Measurements from ENCODE around the gene WNK2.

The WNK2 gene

DNA sequence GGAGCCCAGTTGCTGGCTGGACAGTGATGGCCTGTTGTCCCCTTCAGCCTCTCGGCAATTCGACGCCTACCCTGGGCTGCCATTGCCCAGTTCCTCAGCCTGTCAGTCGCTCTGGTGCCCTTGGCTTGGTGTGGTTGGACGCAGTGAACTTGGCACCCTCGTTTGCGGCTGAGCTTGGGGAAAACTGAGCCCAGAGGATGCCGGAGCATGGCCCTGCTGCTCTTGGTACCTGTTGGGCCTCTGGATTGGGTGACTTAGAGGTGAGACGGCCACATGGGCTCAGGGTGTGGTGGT lies 16.5 kb downstream of the WNK2 start:
- no peak for DNase-seq (ENCODE audit: low spot score)

DNA sequence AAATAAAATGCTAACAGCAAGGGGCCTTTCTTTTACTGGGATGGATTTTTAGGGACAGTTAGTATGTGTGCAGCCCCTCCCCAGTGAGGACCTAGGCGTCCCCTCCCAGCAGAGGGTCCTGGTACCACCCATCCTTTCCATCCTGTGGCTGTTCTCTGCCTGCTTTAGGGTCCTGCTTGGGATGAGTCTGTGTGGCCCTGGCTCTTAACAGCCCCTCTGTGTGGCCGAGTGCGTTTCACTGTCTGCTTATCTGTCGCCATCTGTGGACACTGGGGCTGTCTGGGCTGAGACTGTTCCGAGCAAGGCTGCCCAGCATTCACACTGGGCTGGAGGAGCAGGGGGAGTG lies 17.0 kb downstream of the WNK2 start:
- no peak for DNase-seq (ENCODE audit: low spot score)

DNA sequence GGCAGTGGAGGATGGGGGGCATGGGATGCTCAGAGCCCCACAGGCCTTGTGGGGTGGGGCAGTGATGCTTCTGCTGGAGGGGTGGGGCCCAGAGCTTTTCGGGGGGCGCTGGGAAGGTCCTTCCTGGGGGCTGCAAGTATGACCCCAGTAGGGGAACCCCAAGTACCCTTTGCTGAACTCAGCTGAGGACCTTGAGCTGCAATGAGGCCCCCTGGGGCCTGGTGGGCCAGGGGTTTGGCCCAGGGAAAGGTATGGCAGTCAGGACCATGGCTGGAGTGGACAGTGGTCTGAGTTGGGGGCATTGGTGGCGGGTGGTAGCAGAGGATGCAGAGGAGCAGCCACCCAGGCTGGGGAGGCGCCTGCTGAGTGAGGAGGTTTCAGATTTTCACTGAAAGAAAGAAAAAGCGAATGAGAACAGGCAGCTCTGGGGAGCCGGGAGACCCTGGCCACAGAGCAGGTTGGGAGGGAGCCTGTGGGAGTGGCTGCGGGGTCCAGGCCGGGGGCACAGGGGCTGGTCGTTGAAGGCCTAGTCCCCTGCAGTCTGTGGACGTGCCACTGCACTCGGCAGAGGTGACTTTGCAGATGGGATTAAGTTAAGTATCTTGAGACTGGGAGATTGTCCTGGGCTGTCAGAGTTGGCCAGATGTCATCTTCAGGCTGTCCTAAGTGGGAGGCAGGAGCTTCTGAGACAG lies 19.2 kb downstream of the WNK2 start:
- DNase-seq (ENCODE audit: low spot score) = no peak

DNA sequence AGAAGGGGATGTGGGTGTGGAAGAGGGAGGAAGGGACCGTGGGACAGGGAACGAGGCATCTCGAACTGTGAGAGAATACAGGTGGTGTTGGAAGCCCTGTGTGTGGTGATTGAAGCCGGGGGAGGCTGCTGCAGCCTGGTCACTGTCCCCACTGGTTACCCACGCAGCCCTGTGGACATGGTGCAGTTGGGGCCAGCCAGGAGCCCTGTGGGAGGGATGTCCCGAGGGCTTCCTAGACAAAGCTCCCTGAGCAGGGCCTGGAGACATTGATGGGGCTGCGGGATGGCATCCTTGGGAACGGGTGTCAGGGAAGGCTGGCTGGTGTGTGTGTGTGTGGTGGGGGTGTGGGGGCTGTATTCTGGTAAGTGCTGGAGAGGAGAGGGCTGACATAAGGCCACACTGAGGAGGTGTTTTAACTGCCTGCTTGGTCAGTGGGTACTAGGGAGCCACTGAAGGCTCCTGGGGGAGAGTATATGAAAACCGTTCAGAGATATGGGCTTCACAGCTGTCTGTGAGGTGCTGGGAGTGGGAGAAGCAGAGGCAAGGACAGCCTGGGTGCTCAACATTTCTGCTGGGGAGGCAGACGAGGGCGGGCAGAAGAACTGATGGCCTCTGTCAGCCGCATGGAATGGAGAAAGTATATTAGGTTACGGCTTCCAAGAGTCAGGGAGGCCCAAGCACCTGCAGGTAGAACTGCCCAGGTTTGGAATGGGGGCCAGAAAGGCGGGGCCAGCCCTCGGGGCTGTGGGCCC lies 20.0 kb downstream of the WNK2 start:
- DNase-seq (ENCODE audit: low spot score) = no peak

DNA sequence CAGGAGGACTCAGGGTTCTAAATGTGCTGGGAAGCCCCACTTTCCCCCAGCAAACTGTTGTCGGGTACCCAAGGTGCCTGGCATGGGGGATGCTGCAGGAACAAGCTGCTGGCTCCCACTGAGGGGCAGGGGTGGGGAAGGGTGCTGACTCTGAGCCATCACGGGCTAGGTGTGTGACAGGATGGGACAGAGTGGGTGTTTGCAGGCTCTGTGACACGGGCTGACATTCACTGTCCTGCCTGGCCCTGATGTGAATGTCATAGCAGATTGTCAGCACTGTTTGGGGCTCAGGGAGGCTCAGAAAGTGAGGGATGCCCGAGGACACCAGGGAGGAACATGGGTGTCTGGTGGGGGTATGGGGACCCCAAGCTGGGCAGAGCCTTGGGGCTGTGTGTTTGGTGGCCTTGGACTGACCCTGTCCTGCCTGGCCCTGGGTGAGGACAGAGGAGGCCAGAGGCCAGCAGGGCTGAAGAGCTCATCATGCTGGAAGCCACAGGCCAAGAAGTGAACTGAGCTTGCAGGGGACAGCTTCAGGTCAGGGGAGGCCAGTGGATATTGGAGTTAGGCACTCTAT lies 20.6 kb downstream of the WNK2 start:
- no peak for DNase-seq (ENCODE audit: low spot score)

DNA sequence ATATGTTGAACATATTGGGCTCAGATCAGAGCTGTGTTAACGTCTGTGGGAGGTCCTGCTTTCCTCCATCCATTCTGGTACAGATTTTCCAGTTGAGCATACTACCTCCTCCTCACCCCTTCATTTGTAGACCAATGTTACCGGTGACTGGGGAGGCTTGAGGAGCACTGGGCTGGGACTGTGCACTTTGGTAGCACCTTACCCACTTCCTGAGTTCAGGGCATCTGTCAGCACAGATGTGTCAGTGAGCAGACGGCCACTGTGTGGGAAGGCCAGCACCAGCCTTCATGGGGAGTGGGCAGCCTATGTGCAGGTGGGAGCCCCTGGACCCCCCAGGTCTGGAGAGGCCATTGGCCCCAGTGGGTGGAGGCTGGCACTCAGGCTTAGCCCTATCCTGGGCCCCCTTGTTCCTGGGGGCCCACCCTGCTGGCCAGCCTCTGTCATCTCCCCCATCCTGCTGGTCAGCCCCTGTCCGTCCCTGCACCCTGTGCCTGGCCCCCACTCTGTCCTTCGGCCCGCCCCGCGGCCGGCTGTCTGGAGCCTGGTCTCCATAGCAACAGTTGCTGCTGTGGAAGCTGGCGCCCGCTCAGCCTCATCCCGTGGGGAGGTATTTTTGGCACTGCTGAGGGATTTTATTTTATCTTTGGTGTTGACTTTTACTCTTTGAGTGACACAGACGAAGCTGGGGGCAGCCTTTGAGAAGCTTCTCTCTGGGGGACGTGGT lies 21.3 kb downstream of the WNK2 start:
- DNase-seq (ENCODE audit: low spot score) = no peak

DNA sequence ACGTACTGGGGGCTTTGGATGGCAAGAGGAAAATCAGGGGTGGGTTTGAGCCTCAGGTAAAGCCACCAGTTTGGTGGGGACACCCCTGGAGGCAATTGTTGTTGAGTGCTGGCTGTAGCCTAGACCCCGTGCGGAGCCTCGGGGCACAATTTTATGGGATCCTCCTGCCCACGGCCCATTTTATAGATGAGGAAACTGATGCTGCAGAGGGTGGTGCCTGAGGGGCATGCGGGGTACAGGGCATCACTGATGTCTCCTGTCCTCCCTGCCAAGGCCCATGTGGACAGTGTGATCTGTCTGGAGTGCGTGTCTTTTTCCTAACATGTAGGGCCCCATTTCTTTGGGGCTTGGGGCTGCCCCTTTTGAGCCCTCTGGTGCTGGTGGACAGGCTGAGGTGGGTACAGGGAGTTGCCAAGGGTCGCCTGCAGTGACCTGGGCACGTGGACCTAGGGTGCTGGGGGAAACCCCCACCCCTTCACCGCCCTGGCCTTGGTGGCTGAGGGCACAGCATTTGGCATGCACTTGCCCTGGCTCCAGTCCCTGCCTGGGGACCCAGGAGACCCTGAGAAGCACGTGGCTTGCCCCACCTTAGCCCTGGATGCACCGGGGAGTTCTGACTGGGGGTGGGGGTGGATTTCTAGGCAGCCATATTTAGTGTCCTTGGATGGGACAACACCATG lies 22.1 kb downstream of the WNK2 start:
- no peak for DNase-seq (ENCODE audit: low spot score)

DNA sequence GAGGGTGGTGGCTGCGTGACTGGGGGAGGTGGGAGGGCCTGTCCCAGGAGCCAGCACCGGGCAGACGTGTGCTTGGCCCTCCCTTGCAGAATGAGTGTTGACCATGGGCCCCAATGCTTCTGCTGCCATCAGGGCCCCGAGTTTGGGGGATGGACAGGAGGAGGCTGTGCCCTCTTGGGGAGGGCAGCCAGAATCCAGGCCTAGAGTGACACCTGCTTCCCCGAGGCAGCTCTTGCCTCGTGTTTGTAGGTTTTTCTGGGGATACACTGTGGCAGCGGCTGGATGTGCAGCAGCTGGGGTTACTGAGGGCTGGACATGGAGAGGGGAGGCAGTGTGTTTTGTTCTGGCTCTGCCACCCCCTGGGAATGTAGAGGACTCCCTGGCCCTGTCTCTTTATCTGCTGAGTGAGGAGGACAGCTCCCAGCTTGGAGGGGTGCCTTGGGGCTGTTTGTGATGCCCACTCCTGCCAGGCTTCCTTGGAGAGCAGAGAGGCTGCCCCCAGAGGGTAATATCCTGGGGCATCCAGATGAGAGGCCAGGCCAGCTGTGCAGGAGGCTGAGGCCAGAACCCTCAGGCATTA lies 22.7 kb downstream of the WNK2 start:
- DNase-seq (ENCODE audit: low spot score) = no peak

DNA sequence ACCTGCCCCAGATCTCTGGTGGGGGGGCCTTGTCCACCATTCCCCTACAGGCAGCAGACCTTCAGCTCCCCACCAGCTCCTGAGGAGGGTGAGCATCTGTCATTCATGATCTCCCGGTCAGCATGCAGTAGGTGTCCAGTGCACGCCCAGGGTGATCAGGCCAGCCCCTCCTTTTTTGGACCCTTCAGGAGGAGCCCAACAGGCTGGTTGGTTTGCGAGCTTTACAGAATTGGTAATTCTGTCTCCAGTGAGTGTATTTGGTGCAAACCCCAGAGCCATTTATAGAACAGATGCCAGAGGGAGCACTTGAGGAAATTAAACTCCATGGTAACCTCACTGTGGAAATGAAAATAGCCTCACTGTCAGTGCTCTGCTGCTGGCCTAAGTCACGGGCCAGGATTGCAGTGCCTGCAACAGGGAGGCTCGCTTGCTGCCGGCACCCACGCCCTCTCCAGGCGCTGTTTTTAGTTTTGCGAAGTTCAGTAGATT lies 23.4 kb downstream of the WNK2 start:
- DNase-seq (ENCODE audit: low spot score) = no peak

DNA sequence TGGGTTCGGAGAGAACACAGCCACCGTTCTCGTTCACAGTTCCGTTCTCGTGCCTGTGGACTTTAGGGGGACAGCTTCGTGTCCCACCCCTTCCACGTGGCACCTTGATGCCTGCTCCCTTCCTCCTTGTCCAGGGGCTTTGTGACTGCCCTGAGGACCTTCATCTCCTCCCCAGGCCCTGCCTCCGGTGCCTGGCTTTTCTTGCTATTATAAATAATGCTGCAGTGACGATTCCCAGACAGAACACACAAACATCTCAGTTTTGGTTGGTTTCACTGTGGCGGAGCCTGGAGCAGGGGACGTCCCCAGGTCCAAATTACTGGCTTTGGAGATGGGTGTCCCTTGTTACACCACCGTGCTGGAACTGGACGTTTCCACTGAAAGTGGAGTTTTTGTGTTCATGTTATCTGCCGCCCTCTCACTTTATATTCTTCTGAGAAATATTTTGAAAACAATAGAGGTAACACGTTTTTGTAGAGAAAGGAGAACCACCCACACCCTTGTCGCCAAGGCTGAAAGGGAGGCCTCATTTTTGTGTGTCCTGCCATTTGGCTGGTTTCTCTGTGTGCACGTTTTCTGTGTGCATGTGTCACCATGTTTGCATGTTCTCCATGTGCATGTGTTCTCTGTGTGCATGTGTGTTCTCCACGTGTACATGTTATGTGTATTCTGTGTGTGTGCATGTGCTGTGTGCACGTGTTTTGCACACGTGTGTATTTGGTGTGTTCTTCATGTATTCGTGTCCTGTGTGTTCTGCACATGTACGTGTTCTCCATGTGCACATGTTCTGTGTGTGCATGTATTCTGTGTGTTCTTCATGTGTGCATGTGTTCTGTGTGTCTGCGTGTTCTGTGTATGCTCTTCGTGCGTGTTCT lies 24.2 kb downstream of the WNK2 start:
- no peak for DNase-seq (ENCODE audit: low spot score)

DNA sequence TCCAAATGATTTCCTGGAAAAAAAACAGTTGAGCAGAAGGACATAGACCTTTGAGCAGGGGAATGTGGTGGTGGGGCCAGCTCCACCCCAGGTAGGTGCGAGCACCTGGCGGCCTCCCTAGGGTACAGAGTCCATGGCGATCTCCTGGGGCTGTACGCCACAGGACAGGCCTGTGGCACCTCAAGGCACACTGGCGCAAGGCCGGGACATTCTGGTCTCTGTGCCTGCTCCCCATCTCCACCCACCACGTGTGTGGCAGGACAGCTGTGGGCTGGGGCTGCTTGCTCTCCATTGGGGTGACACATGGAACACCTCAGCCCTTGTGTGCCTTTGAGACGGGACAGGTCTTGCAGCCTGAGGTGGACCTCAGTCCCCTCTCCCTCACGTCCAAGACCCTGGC lies 25.2 kb downstream of the WNK2 start:
- no peak for DNase-seq (ENCODE audit: low spot score)

DNA sequence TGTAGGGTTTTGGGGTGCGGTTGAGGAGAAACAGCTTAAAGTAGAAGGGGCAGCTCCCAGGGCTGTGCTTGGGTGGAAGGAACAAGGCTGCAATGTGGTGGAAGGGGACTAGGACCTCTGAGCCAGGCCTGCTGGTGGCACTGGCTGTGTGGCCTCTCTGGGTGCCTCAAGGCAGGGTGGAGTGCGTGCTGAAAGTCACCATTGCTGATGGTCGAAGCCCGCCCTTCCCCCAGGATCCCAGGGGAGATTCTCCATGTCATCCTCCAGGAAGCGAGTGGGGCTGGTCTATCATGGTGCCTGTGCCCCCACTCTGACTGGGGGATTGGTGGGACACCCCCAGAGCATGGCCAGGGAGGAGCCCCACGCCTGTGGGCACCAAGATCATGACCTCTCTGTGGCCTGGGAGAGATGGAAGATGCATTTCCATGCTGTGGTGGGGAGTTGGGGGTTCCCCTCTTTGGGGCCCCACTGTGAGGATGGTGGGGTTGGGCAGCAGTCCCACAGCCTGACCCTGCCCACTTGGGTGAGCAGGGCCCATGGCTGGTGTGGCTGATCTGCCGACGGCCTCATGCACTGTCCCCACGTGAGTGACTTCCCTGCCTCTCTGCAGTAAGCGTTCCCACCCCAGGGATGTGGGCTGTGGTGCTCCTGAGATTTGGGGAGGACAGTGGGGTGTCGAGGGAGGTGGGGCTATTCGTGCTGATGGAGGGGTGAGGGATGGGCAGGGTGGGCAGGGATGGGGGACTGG lies 25.8 kb downstream of the WNK2 start:
- no peak for DNase-seq (ENCODE audit: low spot score)

DNA sequence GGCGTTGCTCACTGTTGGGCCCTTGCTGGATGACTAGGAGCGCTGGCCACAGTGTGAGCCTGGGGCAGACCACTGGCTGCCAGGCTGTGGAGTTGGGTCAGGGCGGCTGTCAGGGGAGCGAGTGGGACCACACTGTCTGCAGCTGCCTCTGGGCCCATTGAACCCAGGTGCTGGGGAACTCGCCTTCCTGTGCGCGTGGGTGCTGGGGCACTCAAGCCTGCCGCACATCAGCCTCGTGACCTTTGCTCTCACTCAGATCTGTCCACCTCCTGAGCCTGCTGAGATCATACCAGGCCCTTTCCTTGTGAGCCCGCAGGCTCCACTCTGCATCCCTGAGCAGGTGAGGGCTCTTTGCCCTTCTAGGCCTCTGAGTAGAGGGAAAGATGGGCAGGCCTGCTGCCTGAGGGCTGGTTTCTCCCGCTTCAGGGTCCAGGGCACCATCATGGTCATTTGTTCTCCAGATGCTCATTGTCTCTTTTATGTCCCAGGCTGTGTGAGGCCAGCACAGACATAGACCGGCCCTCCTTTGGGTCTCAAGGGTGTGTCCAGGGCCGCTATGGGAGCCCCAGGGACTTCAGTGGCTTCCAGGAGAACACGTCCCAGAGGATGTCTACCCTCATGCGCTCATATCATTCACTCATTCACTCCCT lies 26.5 kb downstream of the WNK2 start:
- DNase-seq (ENCODE audit: low spot score) = no peak

DNA sequence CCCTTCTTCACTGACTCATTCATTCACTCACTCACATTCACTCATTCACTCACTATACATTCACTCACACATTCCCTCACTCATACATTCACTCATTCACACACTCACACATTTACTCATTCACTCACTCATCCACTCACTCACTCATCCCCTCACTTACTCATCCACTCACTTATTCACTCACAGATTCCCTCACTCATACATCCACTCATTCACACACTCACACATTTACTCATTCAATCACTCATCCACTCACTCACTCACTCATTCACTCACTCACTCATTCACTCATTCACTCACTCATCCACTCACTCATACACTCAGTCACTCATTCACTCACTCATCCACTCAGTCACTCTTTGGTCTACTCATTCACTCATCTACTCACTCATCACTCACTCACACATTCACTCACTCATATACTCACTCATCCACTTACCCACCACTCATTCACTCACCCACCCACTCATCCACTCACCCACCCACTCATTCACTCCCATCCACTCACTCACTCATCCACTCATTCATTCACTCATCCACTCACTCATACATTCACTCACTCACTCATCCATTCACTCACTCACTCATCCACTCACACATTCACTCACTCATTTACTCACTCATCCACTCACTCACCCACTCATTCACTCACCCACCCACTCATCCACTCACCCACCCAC lies 27.2 kb downstream of the WNK2 start:
- no peak for DNase-seq (ENCODE audit: low spot score)

DNA sequence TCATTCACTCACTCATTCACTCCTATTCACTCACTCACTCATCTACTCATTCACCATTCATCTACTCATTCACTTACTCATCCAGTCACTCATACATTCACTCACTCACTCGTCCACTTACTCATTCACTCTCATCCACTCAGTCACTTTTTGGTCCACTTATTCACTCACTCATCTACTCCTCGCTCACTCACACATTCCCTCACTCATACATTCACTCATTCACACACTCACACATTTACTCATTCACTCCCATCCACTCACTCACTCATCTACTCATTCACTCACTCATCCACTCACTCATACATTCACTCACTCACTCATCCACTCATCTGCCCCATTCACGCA lies 27.7 kb downstream of the WNK2 start:
- no peak for DNase-seq (ENCODE audit: low spot score)

DNA sequence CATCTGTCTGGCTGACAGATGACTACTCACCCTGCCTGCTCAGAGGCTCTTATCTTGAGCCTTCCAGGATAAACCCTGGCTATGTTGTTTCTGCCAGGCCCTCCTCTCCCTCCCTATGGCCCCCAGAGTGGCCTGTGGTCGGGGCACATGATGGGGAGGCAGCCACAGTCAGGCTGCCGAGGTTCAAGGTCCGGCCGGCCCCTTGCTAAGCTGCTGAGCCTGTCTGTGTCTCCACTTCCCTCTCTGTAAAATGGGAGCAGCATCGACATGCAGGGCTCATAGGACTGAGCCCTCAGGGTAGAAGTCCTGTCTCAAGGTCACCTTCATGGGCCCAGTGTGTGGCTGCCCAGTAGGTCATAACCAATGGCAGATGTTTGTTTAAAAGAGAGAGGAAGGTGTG lies 28.5 kb downstream of the WNK2 start:
- DNase-seq (ENCODE audit: low spot score) = no peak

DNA sequence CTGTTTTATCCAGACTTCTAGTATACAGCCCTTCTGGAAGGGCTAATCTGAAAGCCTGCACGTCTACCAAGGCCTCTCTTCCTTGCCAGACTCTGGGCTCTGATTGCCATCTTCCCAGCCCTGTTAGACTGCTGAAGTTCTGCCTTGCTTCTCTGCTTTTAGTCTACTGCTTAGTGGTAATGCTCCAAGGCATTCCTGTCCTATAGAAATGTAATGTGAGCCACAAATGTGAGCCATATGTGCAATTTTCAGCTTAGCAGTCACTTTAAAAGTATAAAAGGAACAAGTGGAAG lies 32.1 kb downstream of the WNK2 start:
- no peak for DNase-seq (ENCODE audit: low spot score)

DNA sequence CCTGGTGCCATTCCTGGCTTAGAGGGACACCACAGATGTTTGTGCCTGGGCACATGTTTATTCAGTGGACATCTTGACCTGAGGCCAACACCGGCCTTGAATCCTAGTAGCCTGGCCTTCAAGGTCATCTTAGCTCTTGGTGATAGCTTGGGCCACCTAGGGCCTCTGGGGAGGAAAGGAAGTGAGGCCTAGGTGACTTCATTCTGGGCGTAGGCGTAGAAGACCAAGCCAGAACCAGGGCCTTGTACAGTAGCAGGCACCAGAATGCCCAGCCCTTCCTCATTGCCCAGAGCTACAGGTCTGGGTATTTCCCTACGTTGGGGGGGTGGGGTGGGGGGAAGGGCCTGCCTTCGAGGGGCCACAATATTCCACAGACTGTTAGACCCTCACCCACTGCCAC lies 33.8 kb downstream of the WNK2 start:
- DNase-seq (ENCODE audit: low spot score) = no peak

DNA sequence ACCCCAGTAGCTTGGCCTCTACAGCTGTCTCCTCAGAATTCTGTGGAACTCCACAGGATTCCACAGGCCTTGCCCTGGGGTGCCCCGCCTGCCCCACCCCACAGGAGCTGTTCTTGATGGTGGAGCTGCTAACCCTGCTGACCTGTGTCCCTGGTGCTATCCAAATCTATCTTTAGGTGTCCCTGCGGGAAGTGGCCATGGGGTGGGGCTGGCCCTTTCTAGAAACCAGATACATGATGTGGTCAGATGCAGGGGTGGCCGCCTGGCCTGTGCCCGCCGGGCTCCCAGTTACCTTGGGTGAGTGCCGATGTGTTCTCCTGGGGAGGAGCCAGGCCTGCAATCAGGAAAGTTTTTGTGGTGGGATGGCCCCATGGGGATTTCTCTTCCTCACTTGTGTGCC lies 34.2 kb downstream of the WNK2 start:
- DNase-seq (ENCODE audit: low spot score) = no peak

Data from HuH-7.5 (cell line).